HK-2 (cell line): ENCODE measurements around the gene AIMP1.
"Not testable (repeated sequence)": the region's sequence is repeated elsewhere in the genome, so short reads cannot be mapped to it uniquely, and the experiment has no call there.

ENCODE experiments used
- DNase-seq: peaks from one replicate; pipeline ENCODE4 v3.0.0-alpha.2; 2018; ENCODE audit not compliant: unreplicated experiment

The AIMP1 gene

GRCh38 chr4:106312997-106313522 lies 3.3 kb upstream of the AIMP1 start:
- DNase-seq, result no peak

GRCh38 chr4:106314960-106315359 lies 1.4 kb upstream of the AIMP1 start:
- no peak for DNase-seq

GRCh38 chr4:106315476-106315967 lies 828 bp upstream of the AIMP1 start:
- DNase-seq, result no peak

GRCh38 chr4:106316773-106317409 lies 541 bp downstream of the AIMP1 start:
- peak; percentile 8 for DNase-seq

- no peak for DNase-seq
Observed at GRCh38 chr4:106317815-106318214, 1.5 kb downstream of the AIMP1 start.

GRCh38 chr4:106318511-106318910 lies 2.2 kb downstream of the AIMP1 start:
- DNase-seq, result no peak

- no peak for DNase-seq
Observed at GRCh38 chr4:106320235-106320634, 3.9 kb downstream of the AIMP1 start.

- DNase-seq, result not testable (repeated sequence)
Observed at GRCh38 chr4:106321168-106321567, 4.8 kb downstream of the AIMP1 start.

GRCh38 chr4:106321814-106322213 lies 5.5 kb downstream of the AIMP1 start:
- DNase-seq, result not testable (repeated sequence)

GRCh38 chr4:106323119-106323518 lies 6.8 kb downstream of the AIMP1 start:
- DNase-seq, result no peak

- no peak for DNase-seq
Observed at GRCh38 chr4:106325800-106326199, 9.4 kb downstream of the AIMP1 start.

GRCh38 chr4:106329041-106329618 lies 12.8 kb downstream of the AIMP1 start:
- DNase-seq, result no peak

- no peak for DNase-seq
Observed at GRCh38 chr4:106333186-106333585, 16.8 kb downstream of the AIMP1 start.

- no peak for DNase-seq
Observed at GRCh38 chr4:106334741-106335470, 18.6 kb downstream of the AIMP1 start.

- no peak for DNase-seq
Observed at GRCh38 chr4:106336618-106337017, 20.3 kb downstream of the AIMP1 start.

GRCh38 chr4:106337916-106338315 lies 21.6 kb downstream of the AIMP1 start:
- DNase-seq, result no peak

- DNase-seq, result no peak
Observed at GRCh38 chr4:106338671-106339070, 22.3 kb downstream of the AIMP1 start.

- no peak for DNase-seq
Observed at GRCh38 chr4:106339431-106339830, 23.1 kb downstream of the AIMP1 start.

- no peak for DNase-seq
Observed at GRCh38 chr4:106340774-106341173, 24.4 kb downstream of the AIMP1 start.

- no peak for DNase-seq
Observed at GRCh38 chr4:106343865-106344646, 27.7 kb downstream of the AIMP1 start.

- DNase-seq, result no peak
Observed at GRCh38 chr4:106344647-106344970, 28.3 kb downstream of the AIMP1 start.

- no peak for DNase-seq
Observed at GRCh38 chr4:106347167-106347566, 30.8 kb downstream of the AIMP1 start.
